Ishikawa (cell line): Measurements from ENCODE around the gene MORC1.

Experiments
- CEBPB ChIP-seq: IDR thresholded peaks from 2 replicates; pipeline ENCODE4 v1.6.1; 2012
- CREB1 ChIP-seq: IDR thresholded peaks from 2 replicates; pipeline ENCODE4 v1.6.1; 2012; ENCODE audit warnings: low read depth
- EGR1 ChIP-seq: IDR thresholded peaks from 2 replicates; pipeline ENCODE4 v1.6.1; 2012
- EP300 ChIP-seq: IDR thresholded peaks from 2 replicates; pipeline ENCODE4 v1.6.1; 2012; ENCODE audit warnings: borderline replicate concordance
- FOXM1 ChIP-seq: IDR thresholded peaks from 2 replicates; pipeline ENCODE4 v1.6.1; 2012; ENCODE audit warnings: low read depth, borderline replicate concordance
- MAX ChIP-seq: IDR thresholded peaks from 2 replicates; pipeline ENCODE4 v1.6.1; 2012
- NFIC ChIP-seq: IDR thresholded peaks from 2 replicates; pipeline ENCODE4 v1.6.1; 2012
- RAD21 ChIP-seq: IDR thresholded peaks from 2 replicates; pipeline ENCODE4 v1.6.1; 2012; ENCODE audit warnings: low read depth
- REST ChIP-seq: IDR thresholded peaks from 2 replicates; pipeline ENCODE4 v1.6.1; 2012; ENCODE audit warnings: low read depth, mild to moderate bottlenecking
- TAF1 ChIP-seq: IDR thresholded peaks from 2 replicates; pipeline ENCODE4 v1.6.1; 2012; ENCODE audit warnings: low read depth, mild to moderate bottlenecking
- TEAD4 ChIP-seq: IDR thresholded peaks from 2 replicates; pipeline ENCODE4 v1.6.1; 2012
- YY1 ChIP-seq: IDR thresholded peaks from 2 replicates; pipeline ENCODE4 v1.6.1; 2012; ENCODE audit warnings: low read depth

GRCh38 chr3:108966773-108967172, 151.2 kb downstream of the MORC1 start:
- TF ChIP-seq REST, result no peak
- TF ChIP-seq TEAD4, result no peak
- no peak for TF ChIP-seq YY1
- no peak for TF ChIP-seq TAF1
- no peak for TF ChIP-seq EP300
- no peak for TF ChIP-seq FOXM1
- no peak for TF ChIP-seq CEBPB
- TF ChIP-seq RAD21, result no peak
- TF ChIP-seq EGR1, result no peak
- no peak for TF ChIP-seq MAX
- no peak for TF ChIP-seq NFIC
- no peak for TF ChIP-seq CREB1
